Kidney epithelial cell (primary cell): Measurements from ENCODE around the gene PRRG2. TPM values are rescaled to one million over a fixed set of nuclear protein-coding genes. Genes with fewer than 3 reads are reported as not detected.

Experiments
- DNase-seq: peaks from one replicate; pipeline ENCODE4 v3.0.0-alpha.2; 2010; ENCODE audit warnings: low read depth
- H3K27me3 ChIP-seq: 2 replicates; pipeline ENCODE4 v1.6.0; 2011; ENCODE audit warnings: low read length; ENCODE audit not compliant: control insufficient read depth, insufficient read depth
- H3K36me3 ChIP-seq: 2 replicates; pipeline ENCODE4 v1.5.1; 2011; ENCODE audit warnings: low read length; ENCODE audit not compliant: control insufficient read depth, insufficient read depth
- H3K4me3 ChIP-seq: 2 replicates; pipeline ENCODE4 v1.5.1; 2011; ENCODE audit warnings: low read depth, mild to moderate bottlenecking, control low read depth, low read length
- CTCF ChIP-seq: IDR thresholded peaks from 2 replicates; pipeline ENCODE4 v1.5.1; 2011; ENCODE audit warnings: mild to moderate bottlenecking, moderate library complexity, low read length, control low read depth, inconsistent platforms; ENCODE audit not compliant: insufficient read depth, poor library complexity, severe bottlenecking
- total RNA-seq: library from RNA; depleted of rRNA; stranded (reverse); fragments of >200 nt; gene quantifications from 2 replicates; pipeline ENCODE4 v1.2.3, GENCODE V29; 2015

The PRRG2 gene
- total RNA-seq, 1 donor from 2014 or later, result 5.4 TPM

- no peak for TF ChIP-seq CTCF
- no peak overlapping the region for H3K4me3 ChIP-seq
- H3K27me3 ChIP-seq, result no peaks in the 10 kb centered on the region
- H3K36me3 ChIP-seq, result peaks cover 5% of the 10 kb centered on the region
- no peak for DNase-seq
These were observed 14.1 kb downstream of the PRRG2 start for GRCh38 chr19:49594993-49595818.

- H3K36me3 ChIP-seq, result peaks cover 5% of the 10 kb centered on the region
- no peak for DNase-seq
- no peak overlapping the region for H3K4me3 ChIP-seq
- TF ChIP-seq CTCF, result no peak
- H3K27me3 ChIP-seq, result no peaks in the 10 kb centered on the region
These were observed 14.8 kb downstream of the PRRG2 start for GRCh38 chr19:49595819-49596404.

- no peak for DNase-seq
- Histone ChIP-seq H3K27me3 (no peaks in the 10 kb centered on the region), H3K36me3 (peaks cover 5% of the 10 kb centered on the region), H3K4me3 (no peak overlapping the region)
- no peak for TF ChIP-seq CTCF
These were observed 15.3 kb downstream of the PRRG2 start for GRCh38 chr19:49596407-49596806.

GRCh38 chr19:49596954-49597702, 16.0 kb downstream of the PRRG2 start:
- TF ChIP-seq CTCF, result no peak
- Histone ChIP-seq H3K27me3 (no peaks in the 10 kb centered on the region), H3K4me3 (no peak overlapping the region), H3K36me3 (peaks cover 5% of the 10 kb centered on the region)
- no peak for DNase-seq

GRCh38 chr19:49597703-49597974, 16.5 kb downstream of the PRRG2 start:
- H3K36me3 ChIP-seq, result peaks cover 5% of the 10 kb centered on the region
- no peak overlapping the region for H3K4me3 ChIP-seq
- H3K27me3 ChIP-seq, result no peaks in the 10 kb centered on the region
- no peak for DNase-seq
- no peak for TF ChIP-seq CTCF
